ENCODE results near the gene TPM4.
A peak's percentile ranks its signal among the peaks of the same experiment; 100 is the strongest.
"Not testable (repeated sequence)": the region's sequence is repeated elsewhere in the genome, so short reads cannot be mapped to it uniquely, and the experiment has no call there.

Gene TPM4

GRCh38 chr19:16076154-16076957 lies at the start of gene TPM4:
TSS of gene TPM4 (plus strand) at chr19:16076495. CDS start at chr19:16076566, 71 bp downstream.
- DNase-seq, result peak; percentile 70

GRCh38 chr19:16026756-16027155 lies 49.5 kb upstream of the TPM4 start:
- DNase-seq, result no peak

GRCh38 chr19:16027528-16027927 lies 48.8 kb upstream of the TPM4 start:
- no peak for DNase-seq

- DNase-seq, result not testable (repeated sequence)
Observed at GRCh38 chr19:16030155-16030554, 46.1 kb upstream of the TPM4 start.

- DNase-seq, result no peak
Observed at GRCh38 chr19:16030964-16031871, 45.1 kb upstream of the TPM4 start.

- no peak for DNase-seq
Observed at GRCh38 chr19:16031872-16032200, 44.5 kb upstream of the TPM4 start.

GRCh38 chr19:16032509-16033135 lies 43.7 kb upstream of the TPM4 start:
- DNase-seq, result no peak

GRCh38 chr19:16033136-16033530 lies 43.2 kb upstream of the TPM4 start:
- no peak for DNase-seq

- no peak for DNase-seq
Observed at GRCh38 chr19:16033721-16034120, 42.6 kb upstream of the TPM4 start.

GRCh38 chr19:16034180-16034579 lies 42.1 kb upstream of the TPM4 start:
- no peak for DNase-seq

- DNase-seq, result no peak
Observed at GRCh38 chr19:16034958-16035560, 41.2 kb upstream of the TPM4 start.

- DNase-seq, result no peak
Observed at GRCh38 chr19:16035601-16036297, 40.5 kb upstream of the TPM4 start.

GRCh38 chr19:16036397-16036925 lies 39.8 kb upstream of the TPM4 start:
- DNase-seq, result no peak

GRCh38 chr19:16036941-16037340 lies 39.4 kb upstream of the TPM4 start:
- no peak for DNase-seq

- DNase-seq, result no peak
Observed at GRCh38 chr19:16037424-16038195, 38.7 kb upstream of the TPM4 start.

- no peak for DNase-seq
Observed at GRCh38 chr19:16038196-16038695, 38.0 kb upstream of the TPM4 start.

GRCh38 chr19:16039081-16039480 lies 37.2 kb upstream of the TPM4 start:
- no peak for DNase-seq

- DNase-seq, result no peak
Observed at GRCh38 chr19:16039545-16039944, 36.8 kb upstream of the TPM4 start.

- DNase-seq, result no peak
Observed at GRCh38 chr19:16040642-16041041, 35.7 kb upstream of the TPM4 start.

GRCh38 chr19:16041299-16041990 lies 34.9 kb upstream of the TPM4 start:
- peak; percentile 75 for DNase-seq

GRCh38 chr19:16041991-16042386 lies 34.3 kb upstream of the TPM4 start:
- DNase-seq, result no peak

Measured in activated gamma-delta T cell treated with Interleukin-2 at 50 U/mL for 16 hours (primary cell).